Ishikawa (cell line): ENCODE results near the gene C1QB.

Experiments
- CEBPB ChIP-seq: IDR thresholded peaks from 2 replicates; pipeline ENCODE4 v1.6.1; 2012
- EGR1 ChIP-seq: IDR thresholded peaks from 2 replicates; pipeline ENCODE4 v1.6.1; 2012
- EP300 ChIP-seq: IDR thresholded peaks from 2 replicates; pipeline ENCODE4 v1.6.1; 2012; ENCODE audit warnings: borderline replicate concordance
- FOXM1 ChIP-seq: IDR thresholded peaks from 2 replicates; pipeline ENCODE4 v1.6.1; 2012; ENCODE audit warnings: low read depth, borderline replicate concordance
- YY1 ChIP-seq: IDR thresholded peaks from 2 replicates; pipeline ENCODE4 v1.6.1; 2012; ENCODE audit warnings: low read depth
- TF ChIP-seq, protein P1 (sequence below): IDR thresholded peaks from 2 replicates; pipeline ENCODE4 v1.6.1; 2012; ENCODE audit warnings: low read depth, mild to moderate bottlenecking
- TF ChIP-seq, protein P2 (sequence below): IDR thresholded peaks from 2 replicates; pipeline ENCODE4 v1.6.1; 2012

DNA sequence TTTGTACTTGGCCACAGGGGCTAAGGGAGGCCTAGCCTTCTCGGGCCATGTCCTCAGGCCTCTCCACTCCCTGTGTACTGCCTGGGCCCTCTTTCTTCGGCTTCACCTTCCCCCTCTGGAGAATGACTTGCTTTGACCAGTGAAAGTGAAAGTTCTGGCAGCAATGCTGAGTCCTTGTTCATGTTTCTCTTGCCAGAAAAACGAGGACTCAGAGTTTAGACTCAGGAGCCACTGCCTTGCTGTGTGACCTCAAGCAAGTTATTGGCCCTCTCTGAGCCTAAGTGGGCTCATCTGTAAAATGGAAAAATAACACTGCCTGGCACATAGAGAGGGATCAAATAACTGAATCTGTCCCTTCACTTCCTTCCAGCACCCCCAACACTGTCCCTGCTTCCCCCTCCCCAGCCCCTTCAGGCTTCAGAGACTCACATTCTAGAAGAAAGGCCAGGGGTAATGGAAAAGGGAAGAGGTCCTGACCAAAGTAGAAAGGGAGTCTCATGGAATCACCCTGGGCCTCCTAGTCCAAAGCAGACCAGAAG, 15.1 kb upstream of the C1QB start:
- TF ChIP-seq EP300 (no peak), YY1 (no peak), FOXM1 (no peak), CEBPB (no peak), EGR1 (no peak)
- TF ChIP-seq, protein P1, sequence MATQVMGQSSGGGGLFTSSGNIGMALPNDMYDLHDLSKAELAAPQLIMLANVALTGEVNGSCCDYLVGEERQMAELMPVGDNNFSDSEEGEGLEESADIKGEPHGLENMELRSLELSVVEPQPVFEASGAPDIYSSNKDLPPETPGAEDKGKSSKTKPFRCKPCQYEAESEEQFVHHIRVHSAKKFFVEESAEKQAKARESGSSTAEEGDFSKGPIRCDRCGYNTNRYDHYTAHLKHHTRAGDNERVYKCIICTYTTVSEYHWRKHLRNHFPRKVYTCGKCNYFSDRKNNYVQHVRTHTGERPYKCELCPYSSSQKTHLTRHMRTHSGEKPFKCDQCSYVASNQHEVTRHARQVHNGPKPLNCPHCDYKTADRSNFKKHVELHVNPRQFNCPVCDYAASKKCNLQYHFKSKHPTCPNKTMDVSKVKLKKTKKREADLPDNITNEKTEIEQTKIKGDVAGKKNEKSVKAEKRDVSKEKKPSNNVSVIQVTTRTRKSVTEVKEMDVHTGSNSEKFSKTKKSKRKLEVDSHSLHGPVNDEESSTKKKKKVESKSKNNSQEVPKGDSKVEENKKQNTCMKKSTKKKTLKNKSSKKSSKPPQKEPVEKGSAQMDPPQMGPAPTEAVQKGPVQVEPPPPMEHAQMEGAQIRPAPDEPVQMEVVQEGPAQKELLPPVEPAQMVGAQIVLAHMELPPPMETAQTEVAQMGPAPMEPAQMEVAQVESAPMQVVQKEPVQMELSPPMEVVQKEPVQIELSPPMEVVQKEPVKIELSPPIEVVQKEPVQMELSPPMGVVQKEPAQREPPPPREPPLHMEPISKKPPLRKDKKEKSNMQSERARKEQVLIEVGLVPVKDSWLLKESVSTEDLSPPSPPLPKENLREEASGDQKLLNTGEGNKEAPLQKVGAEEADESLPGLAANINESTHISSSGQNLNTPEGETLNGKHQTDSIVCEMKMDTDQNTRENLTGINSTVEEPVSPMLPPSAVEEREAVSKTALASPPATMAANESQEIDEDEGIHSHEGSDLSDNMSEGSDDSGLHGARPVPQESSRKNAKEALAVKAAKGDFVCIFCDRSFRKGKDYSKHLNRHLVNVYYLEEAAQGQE = no peak
- TF ChIP-seq, protein P2, sequence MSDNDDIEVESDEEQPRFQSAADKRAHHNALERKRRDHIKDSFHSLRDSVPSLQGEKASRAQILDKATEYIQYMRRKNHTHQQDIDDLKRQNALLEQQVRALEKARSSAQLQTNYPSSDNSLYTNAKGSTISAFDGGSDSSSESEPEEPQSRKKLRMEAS = no peak
